IPS-NIHi7 (cell line): ENCODE measurements around the gene P3H4.
"Not testable (repeated sequence)": the region's sequence is repeated elsewhere in the genome, so short reads cannot be mapped to it uniquely, and the experiment has no call there.

Experiments
- DNase-seq: peaks from one replicate; pipeline ENCODE4 v3.0.0; 2012; ENCODE audit warnings: mixed read lengths; ENCODE audit errors: extremely low spot score

Gene P3H4

GRCh38 chr17:41794540-41794975 is 17.2 kb downstream of the P3H4 start:
- DNase-seq: no peak

- DNase-seq: peak; percentile 67
Observed at GRCh38 chr17:41793784-41794539, 17.8 kb downstream of the P3H4 start.

GRCh38 chr17:41792845-41793783 is 18.6 kb downstream of the P3H4 start:
- DNase-seq: no peak

GRCh38 chr17:41787021-41787418 is 24.7 kb downstream of the P3H4 start:
- no peak for DNase-seq

- peak; percentile 96 for DNase-seq
Observed at GRCh38 chr17:41786227-41787020, 25.3 kb downstream of the P3H4 start, which contains the start of gene JUP. Gene JUP (minus strand): TSS chr17:41786711. CDS start chr17:41771854, 14,857 bp downstream.

GRCh38 chr17:41785859-41786226 is 25.9 kb downstream of the P3H4 start:
- DNase-seq: no peak

- DNase-seq: peak; percentile 76
Observed at GRCh38 chr17:41785091-41785858, 26.5 kb downstream of the P3H4 start.

- peak; percentile 75 for DNase-seq
Observed at GRCh38 chr17:41784207-41784744, 27.5 kb downstream of the P3H4 start.

GRCh38 chr17:41782142-41782541 is 29.6 kb downstream of the P3H4 start:
- no peak for DNase-seq

GRCh38 chr17:41781404-41782110 is 30.2 kb downstream of the P3H4 start:
- DNase-seq: no peak

- no peak for DNase-seq
Observed at GRCh38 chr17:41779954-41780353, 31.8 kb downstream of the P3H4 start.

GRCh38 chr17:41777574-41778188 is 34.1 kb downstream of the P3H4 start:
- no peak for DNase-seq

GRCh38 chr17:41777157-41777573 is 34.6 kb downstream of the P3H4 start:
- peak; percentile 43 for DNase-seq

- DNase-seq: not testable (repeated sequence)
Observed at GRCh38 chr17:41776262-41776900, 35.4 kb downstream of the P3H4 start.

GRCh38 chr17:41775394-41776226 is 36.1 kb downstream of the P3H4 start:
- DNase-seq: peak; percentile 40

- DNase-seq: peak; percentile 15
Observed at GRCh38 chr17:41773731-41774193, 38.0 kb downstream of the P3H4 start.

GRCh38 chr17:41773190-41773588 is 38.6 kb downstream of the P3H4 start:
- DNase-seq: peak; percentile 72

- no peak for DNase-seq
Observed at GRCh38 chr17:41772586-41773189, 39.1 kb downstream of the P3H4 start.
